Nucleus accumbens (tissue), 56 donors: ENCODE results near the gene CNIH1.
"Not testable (repeated sequence)": the region's sequence is repeated elsewhere in the genome, so short reads cannot be mapped to it uniquely, and the experiment has no call there.

Experiments
- DNase-seq, 56 donors: peaks; one replicate each; lab custom pipeline; 2025; lab: John Stamatoyannopoulos, UW

The CNIH1 gene

DNA sequence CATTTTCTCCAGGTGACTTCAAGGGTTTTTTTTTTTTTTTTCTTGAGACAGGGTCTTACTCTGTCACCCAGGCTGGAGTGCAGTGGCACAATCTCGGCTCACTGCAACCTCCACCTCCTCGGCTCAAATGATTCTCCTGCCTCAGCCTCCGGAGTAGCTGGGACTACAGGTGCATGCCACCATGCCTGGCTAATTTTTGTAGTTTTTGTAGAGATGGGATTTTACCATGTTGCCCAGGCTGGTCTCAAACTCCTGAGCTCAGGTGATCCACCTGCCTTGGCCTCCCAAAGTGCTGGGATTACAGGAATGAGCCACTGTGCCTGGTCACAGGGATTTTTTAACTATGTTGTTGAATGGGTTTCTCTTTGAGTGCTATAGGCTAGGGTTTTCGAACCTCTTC, 3.2 kb downstream of the CNIH1 start:
- not testable (repeated sequence) for DNase-seq

DNA sequence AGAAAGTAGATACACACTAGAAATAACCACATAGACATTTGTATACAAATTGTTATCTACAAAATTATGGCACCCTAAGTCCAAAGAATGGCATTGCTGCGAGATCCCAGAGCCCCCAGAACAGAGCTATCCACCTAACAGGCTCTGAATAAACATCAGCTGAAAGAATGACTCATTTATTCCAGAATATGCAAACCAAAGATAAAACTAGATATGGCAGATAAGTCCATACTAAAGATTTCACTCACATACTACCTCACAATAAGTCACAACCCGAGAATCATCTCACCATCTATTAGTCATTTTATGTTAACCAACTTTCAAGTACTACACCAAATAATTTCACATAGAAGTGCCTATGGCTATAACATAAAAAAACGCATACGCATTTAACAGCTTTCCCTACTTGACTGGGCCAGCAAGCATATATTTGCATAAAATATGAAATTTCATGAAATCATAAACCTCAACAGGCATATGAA, 5.6 kb downstream of the CNIH1 start:
- no peak for DNase-seq

DNA sequence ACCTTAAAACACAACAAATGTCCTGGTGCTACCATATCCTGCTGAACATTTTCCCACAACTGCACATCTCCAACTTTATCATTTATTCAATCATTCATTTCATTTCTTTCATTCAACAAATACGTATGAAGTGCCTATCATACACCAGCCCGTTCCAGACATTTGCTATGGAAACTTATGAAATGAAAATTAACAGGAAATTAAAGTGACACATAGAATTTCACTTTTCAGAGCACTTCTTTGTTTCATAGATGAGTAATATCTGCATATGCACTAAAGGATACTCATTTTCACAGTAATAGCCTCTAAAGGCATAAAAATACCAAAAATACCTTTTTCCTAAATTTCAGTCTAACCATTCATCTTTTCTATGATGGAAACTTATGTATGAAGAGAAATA, 12.6 kb downstream of the CNIH1 start:
- no peak for DNase-seq

DNA sequence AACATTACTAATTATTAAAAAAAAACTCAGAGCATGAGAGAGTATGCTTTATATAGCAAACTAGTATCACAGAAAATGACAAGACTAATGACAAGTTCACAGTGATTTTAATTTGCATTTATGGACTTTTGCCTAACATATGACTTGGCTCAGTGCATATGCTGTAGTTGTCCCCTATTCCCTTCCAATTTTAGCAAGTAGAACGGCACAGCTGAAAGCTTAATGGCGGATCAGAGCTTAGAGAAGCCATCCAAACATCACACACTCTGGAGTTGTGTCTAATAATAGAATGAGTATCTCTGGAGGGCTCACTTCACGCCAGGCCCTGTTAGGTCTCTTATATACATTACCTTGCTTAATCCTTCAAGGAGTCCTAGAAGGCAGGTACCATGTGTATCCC, 13.3 kb downstream of the CNIH1 start:
- no peak for DNase-seq

DNA sequence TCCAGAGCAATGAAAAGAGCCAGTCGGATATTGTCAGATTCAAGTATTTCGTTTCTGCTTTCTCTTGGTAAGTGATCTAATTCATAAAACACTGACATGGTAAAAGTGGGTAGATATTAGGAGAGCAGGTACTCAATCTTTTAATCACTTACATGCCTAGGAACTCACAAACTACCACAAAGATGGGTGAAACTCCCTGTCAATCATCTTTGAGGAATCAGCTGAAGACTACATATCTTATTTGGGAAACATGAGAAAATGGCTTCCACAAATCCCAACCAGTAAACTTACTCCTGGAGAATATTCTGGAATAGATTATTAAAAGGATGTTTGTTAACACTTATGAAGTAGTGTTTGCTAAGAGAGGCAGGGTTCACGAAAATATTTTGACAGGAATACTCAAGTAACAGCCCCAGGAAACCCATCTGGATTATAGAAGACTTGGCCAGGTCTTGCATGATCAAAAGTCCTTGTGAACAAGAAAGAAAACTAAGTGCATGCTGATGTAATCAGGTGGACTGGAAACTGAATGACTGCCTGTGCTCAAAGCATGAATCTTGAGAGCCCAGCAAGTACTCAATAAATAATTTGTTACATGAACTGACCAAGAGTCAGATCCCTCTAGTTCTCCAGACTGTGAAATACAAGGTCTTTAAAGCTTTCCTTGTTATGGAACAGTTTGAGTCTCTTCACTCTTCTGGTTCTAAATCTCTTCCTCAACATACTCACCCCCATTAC, 15.5 kb downstream of the CNIH1 start:
- no peak for DNase-seq

DNA sequence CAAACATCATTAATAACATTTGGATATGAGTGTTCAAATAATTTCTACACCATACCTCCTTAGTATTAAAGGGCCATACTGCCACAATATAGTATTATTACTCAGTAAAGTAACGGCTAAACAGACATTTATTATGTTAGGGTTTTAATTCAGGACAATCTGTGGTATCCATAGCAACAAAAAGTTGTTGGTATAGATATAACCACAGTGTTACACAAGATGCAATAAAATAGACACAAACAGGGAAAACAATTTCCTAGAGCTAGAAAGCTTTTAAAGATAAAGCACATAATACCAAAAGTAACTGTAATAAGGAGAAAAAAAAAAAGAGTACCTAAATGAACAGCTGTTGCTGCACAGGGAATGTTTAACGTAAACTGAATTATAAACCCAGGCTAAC, 16.1 kb downstream of the CNIH1 start:
- DNase-seq = no peak

DNA sequence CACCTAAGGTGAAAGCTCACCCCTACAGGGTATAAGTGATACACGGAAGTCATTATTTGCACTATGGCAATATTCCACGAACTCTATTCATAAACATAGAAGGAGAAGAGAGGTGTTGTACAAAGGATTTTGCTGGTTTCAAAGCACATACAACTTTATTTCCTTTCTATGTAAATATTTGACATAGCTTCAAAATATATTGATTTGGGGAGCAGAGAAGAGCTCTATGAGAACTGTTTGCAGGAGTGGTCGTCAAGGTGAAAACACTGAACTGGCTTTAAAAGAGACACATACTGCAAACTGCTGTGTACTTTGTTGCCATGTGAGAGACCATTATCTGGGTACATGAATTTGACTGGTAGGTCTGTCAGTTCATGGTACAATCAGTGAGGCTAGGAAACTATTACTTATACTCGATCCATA, 16.7 kb downstream of the CNIH1 start:
- DNase-seq = no peak

DNA sequence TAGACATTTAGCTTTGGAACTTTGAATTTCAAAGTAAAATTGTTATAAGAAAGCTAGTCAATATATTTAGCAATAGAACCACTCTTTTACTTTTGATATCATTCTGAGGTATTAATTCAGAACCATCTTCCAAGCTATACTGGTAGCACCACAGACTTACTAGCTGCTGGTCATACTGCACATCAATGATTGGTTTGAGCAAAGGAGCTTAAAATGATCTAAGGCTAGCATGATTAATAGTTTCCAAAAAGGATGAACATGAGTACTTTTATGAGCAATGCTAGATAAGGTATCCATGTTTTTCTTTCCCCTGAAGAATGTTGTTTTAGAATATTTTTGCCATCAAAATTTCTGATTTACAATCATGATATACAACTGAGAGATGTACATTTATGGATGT, 17.2 kb downstream of the CNIH1 start:
- no peak for DNase-seq

DNA sequence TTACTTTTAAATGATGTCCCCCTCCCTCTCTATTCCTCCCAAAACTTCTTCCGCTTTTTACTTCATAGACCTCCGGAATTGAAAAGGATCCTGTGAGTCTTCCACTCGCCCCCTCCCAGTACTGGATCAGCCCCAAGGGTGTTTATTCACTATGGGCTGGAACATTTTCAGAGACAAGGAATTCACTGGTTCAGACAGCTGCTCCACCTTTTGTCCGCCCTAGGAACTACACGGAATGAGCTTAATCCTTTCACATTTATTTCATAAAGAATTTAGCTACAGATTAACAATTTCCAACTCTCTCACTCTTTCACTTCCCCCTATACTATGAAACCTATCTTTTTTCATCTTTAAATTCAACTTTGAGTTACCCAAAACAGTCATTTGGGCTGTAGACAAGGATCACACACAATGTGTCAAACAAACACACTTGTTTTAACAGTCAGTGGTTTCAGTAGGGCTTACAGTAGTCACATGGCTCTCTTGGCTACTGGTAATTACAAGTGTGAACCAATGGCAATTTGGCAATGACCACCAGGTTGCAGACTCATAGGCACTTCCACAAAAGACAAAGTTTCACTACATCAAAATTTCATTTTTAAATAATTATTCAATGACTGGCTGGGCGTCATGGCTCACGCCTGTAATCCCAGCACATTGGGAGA, 20.6 kb downstream of the CNIH1 start:
- peak in 15 of 56 donors; percentile 2 to 33 (median 15) for DNase-seq

DNA sequence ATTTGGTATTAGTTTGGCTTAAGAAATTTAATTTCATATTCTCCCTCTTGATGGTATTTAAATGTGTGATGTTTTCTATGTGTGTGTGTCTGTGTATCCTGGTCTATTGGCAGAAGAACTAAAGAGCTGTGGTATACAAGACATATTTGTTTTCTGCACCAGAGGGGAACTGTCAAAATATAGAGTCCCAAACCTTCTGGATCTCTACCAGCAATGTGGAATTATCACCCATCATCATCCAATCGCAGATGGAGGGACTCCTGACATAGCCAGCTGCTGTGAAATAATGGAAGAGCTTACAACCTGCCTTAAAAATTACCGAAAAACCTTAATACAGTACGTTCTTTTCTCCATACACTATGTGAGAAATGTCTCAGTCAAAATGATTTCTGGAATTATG, 29.8 kb downstream of the CNIH1 start:
- no peak for DNase-seq

DNA sequence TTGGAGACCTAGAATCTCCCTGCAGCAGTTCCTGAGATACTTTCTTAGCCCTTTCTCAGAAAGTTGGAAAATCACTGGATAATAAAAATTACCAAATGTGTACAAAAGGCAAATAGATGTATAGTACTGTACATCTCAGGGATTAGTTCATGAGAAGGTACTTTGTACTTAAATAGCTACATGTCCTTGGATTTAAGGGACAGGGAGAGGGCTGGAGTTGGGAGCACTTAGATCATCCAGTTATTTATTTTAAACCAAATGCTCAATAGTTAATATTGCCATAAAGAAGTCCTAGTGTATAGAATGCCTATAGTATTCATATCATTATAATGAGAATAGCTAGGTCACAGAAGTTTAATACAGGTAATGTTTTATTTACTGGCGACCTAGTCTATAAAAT, 31.0 kb downstream of the CNIH1 start:
- no peak for DNase-seq

DNA sequence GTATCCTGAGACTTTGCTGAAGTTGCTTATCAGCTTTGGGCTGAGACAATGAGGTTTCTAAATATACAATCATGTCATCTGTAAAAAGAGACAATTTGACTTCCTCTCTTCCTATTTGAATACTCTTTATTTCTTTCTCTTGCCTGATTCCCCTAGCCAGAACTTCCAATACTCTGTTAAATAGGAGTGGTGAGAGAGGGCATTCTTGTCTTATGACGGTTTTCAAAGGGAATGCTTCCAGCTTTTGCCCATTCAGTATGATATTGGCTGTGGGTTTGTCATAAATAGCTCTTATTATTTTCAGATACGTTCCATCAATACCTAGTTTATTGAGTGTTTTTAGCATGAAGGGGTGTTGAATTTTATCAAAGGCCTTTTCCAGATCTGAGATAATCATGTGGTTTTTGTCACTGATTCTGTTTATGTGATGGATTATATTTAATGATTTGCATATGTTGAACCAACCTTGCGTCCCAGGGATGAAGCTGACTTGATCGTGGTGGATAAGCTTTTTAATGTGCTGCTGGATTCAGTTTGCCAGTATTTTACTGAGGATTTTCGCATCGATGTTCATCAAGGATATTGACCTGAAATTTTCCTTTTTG, 37.7 kb downstream of the CNIH1 start:
- DNase-seq = not testable (repeated sequence)

DNA sequence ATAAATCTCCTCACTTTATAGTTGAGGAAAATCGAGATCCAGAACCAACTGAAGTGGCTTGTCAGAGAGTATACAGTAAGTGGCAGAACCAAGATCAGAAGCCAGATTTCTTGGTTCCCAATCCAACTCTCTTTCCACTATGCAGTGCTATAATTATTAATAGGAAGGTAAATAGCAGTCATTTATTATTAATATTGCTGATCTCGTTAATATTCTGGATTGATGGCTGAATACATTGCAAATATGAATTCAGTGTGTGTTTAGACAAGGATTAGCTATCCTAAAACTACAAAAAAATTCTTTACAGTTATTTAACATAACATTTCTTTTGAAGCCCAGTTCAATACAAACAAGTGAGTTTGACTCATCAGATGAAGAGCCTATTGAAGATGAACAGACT, 41.6 kb downstream of the CNIH1 start:
- no peak for DNase-seq

DNA sequence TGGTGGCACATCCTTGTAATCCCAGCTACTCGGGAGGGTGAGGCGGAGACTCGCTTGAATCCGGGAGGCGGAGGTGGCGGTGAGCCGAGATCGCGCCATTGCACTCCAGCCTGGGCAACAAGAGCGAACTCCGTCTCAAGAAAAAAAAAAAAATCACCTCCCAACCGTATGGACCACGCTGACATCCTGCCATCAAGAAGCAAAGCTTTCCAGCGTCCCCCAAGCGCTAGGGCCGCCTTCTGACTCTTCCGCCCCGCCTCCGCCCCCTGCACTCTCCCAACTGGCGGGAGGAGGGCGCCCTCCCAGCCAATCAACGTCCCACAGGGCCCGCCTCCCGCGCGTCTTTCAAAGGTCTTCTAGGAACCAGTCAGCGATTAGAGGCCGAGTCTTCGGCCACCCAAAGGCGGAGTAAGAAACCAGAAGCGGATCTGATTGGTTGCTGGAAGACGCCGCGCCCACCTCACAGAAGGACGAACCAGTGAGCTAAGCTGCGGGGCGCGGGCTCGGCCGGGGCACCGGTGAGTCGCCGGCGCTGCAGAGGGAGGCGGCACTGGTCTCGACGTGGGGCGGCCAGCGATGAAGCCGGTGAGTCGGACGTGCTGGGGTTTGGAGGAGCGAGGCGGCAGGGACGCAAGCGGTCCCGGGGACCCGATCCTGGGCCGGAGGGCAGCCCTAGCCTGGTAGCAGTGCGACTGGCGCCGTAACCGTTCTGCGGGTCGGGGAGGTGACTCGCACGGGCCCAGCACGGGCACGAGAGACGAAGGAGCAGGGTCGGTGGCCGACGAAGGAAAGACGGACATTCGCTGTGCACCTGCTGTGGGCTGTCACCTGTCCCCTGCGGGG, 44.5 kb downstream of the CNIH1 start, which contains the start of gene CDKN3:
TSS of gene CDKN3 (plus strand) at position 515 of the 843 bp plus-strand sequence. CDS start at position 577, 62 bp downstream.
- DNase-seq = peak; percentile 78 to 99 (median 94)

DNA sequence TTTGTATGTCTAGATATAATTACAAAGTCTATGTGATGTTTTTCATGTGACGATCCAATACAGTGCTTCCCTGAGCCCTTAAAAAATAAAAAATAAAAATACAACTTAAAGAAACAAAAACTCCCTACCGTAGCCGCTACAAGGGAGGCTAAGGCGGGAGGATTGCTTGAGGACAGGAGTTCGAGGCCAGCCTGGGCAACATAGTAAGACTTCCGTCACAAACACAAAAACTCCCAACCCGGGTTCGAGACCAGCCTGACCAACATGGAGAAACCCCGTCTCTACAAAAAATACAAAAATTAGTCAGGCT, 45.0 kb downstream of the CNIH1 start:
- no peak for DNase-seq

DNA sequence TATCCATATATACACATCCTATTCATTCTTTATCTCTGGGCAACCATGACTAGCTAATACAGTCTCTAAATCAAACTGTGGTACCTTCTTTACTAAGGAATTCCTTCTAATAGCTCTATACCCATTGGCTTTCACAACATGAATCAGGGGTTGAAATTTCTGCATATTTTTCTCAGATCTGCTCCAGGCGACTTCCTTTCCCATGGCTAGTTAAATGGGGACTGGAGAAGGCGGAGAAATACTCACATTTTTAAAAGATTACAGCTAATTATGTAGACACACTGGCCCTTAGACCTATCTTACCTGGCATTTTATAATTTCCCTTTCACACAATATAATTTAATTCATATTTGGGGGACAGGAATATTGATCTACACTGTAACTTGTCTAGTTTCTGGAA, 45.5 kb downstream of the CNIH1 start:
- no peak for DNase-seq

DNA sequence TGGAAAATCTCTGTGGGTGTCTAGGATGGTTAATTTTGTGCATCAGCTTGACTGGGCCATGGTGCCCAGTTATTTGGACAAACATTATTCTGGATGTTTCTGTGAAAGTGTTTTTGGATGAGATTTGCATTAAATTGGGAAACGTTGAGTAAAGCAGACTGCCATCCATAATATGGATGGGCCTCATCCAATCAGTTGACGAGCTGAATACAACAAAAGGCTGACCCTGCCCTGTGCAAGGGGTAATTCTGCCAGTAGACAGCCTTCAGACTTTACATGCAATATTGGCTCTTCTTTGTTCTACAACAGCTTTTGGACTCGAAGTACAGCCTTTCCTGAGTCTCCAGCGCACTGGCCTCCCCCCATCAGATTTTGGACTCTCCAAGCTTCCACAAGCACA, 45.9 kb downstream of the CNIH1 start:
- no peak for DNase-seq

DNA sequence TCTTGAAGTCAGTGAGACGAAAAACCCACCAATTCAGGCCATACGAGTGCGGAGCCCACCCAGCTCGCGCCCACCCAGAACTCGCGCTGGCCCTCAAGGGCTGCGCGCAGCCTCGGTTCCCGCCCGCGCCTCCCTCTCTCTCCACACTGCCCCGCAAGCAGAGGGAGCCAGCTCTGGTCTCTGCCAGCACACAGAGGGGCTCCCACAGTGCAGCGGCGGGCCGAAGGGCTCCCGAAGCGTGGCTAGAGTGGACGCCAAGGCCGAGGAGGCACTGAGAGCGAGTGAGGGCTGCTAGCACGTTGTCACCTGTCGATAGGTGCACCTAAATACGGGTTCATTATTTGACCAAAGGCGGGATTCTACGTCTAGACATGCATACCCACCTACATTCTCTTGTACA, 46.6 kb downstream of the CNIH1 start:
- no peak for DNase-seq

DNA sequence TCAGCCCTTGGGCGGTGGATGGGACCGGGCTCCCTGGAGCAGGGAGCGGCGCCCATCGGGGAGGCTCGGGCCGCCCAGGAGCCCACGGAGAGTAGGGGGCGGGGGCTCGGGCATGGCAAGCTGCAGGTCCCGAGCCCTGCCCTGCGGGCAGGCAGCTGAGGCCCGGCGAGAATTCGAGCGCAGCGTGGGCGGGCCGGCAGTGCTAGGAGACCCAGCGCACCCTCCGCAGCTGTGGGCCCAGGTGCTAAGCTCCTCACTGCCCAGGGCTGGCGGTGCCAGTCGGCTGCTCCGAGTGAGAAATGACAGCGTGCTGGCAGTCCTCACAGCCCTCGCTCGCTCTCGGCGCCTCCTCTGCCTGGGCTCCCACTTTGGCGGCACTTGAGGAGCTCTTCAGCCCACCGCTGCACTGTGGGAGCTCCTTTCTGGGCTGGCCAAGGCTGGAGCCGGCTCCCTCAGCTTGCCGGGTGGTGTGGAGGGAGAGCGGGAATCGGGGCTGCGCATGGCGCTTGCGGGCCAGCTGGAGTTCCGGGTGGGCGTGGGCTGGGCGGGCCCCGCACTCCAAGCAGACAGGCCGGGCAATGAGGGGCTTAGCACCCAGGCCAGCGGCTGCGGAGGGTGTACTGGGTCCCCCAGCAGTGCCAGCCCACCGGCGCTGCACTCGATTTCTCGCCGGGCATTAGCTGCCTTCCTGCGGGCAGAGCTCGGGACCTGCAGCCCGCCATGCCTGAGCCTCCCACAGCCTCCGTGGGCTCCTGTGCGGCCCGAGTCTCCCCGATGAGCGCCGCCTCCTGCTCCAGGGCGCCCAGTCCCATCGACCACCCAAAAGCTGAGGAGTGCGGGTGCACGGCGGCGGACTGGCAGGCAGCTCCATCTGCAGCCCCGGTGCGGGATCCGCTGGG, 47.9 kb downstream of the CNIH1 start:
- not testable (repeated sequence) for DNase-seq
